HG03354 (cell line): ENCODE data around the gene ZNF557.
A peak's percentile ranks its signal among the peaks of the same experiment; 100 is the strongest.

Experiments
- ATAC-seq: cut with Tn5 transposase; IDR thresholded peaks from one replicate; pipeline ENCODE4 v1.9.1; 2021; ENCODE audit warnings: mild to moderate bottlenecking; ENCODE audit not compliant: unreplicated experiment, poor library complexity, severe bottlenecking

Gene ZNF557

GRCh38 chr19:7072541-7072940 is 3.0 kb downstream of the ZNF557 start:
- ATAC-seq = no peak

DNA sequence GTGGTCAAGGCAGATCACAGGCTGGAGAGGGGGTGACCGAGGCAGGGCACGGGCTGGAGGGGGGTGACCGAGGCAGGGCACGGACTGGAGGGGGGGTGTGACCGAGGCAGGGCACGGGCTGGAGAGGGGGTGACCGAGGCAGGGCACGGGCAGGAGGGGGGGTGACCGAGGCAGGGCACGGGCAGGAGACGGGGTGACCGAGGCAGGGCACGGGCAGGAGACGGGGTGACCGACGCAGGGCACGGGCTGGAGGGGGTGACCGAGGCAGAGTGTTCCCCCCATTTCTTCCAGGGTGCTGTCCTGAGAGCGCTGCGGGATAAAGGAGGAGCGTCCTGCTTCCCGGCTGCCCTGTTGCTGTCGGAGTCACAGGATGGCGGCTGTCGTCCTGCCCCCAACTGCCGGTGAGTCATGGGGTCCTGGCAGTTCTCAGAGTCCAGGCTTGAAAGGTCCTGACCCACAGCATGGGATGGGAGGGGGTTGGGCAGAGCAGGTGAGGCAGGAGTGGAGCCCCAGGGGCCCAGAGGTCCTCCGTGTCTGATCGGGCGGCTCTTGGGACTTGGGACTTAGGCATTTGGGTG is 5.3 kb downstream of the ZNF557 start:
- ATAC-seq = no peak

DNA sequence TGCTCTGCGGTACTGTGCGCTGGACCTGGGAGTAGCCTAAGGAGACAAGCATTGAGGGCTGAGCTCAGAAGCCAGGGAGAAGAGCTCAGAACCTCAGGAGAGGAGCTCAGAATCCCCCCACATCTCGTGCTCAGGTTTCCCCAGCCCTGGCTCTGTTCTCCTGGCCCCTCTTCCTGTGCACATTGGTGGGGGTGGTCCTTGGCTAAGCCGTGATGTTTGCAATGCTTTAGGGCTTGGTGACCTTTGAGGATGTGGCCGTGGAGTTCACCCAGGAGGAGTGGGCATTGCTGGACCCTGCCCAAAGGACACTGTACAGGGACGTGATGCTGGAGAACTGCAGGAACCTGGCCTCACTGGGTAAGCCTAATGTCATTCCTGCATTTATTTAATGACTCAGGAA is 6.6 kb downstream of the ZNF557 start:
- no peak for ATAC-seq

DNA sequence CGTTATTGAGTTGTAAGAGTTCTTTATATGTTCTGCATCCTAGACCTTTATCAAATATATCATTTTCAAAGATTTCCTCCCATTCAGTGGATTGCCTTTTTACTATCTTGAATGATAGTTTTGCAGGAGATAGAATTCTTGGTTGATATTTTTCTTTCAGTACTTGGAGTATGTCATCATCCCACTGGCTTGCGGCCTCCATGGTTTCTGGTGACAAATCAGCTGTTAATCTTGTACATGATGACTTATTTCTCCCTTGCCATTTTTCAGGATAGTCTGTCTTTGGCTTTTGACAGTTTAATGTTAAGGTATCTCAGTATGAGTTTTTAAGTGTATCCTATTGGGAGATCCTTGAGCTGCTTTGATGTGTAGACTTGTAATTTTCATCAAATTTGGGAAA is 8.5 kb downstream of the ZNF557 start:
- no peak for ATAC-seq

- ATAC-seq = no peak
Observed at GRCh38 chr19:7083076-7083956, 13.8 kb downstream of the ZNF557 start.

- no peak for ATAC-seq
Observed at GRCh38 chr19:7088999-7089398, 19.5 kb downstream of the ZNF557 start.

- ATAC-seq = no peak
Observed at GRCh38 chr19:7098096-7098495, 28.6 kb downstream of the ZNF557 start.

DNA sequence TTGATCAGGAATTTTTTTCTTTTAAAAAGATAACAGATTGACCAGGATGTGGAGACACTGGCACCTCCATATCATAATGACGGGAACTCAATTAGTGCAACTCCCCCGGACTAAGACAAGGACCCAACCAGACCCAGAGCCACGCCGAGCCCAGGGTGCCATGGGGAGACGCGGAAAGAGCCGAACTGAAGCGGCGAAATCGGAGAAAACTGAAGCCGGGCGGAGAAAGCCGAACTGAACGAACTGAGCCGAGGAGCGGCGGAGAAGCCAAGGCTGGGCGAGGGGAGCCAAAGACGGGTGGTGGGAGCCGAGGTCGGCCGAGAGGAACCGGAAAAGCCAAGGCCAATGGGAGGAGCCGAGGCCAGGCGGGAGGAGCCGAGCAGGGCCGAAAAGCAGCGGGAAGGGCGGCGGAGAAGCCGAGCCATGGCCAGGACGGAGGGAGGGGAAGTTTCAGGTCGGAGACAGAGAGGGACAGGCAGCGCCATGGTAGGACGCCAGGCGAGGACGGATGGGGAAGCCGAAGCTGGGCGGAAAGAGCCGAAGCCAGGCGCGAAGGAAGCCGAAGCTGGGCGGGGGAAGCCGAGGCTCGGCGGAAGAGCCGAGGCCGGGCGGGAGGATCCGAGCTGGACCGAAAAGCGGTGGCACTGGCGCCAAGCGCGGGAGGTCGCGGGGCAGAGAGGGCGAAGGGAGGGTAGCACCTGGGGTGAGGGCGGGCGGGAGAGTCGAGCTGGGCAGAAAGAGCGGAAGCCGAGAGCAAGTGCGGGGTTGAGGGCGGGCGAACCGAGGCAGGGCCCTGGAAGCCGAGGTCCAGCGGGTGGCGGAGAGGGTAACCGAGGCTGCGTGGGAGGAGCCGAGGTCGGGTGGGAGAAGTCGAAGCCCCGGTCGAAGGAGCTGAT is 29.4 kb downstream of the ZNF557 start:
- peak; percentile 85 for ATAC-seq

DNA sequence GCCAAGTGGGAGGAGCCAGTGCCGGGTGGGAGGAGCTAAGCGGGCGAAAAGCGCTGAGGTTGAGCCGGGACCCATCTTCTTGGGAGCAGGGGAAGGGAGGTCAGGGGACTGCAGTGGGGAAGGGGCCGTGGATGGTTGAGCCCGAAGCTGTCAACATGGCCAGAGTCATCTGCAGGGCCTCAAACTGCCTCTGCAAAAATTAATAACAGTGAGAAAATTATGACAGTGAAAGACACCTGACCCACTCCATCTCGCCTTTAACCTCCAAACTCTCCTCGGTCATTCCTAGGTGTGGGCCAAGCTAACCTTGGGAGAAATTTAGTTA is 30.1 kb downstream of the ZNF557 start:
- no peak for ATAC-seq

GRCh38 chr19:7101498-7102253 is 32.2 kb downstream of the ZNF557 start:
- no peak for ATAC-seq

GRCh38 chr19:7104747-7105447 is 35.4 kb downstream of the ZNF557 start:
- ATAC-seq = no peak

GRCh38 chr19:7106711-7107657 is 37.5 kb downstream of the ZNF557 start:
- ATAC-seq = no peak

DNA sequence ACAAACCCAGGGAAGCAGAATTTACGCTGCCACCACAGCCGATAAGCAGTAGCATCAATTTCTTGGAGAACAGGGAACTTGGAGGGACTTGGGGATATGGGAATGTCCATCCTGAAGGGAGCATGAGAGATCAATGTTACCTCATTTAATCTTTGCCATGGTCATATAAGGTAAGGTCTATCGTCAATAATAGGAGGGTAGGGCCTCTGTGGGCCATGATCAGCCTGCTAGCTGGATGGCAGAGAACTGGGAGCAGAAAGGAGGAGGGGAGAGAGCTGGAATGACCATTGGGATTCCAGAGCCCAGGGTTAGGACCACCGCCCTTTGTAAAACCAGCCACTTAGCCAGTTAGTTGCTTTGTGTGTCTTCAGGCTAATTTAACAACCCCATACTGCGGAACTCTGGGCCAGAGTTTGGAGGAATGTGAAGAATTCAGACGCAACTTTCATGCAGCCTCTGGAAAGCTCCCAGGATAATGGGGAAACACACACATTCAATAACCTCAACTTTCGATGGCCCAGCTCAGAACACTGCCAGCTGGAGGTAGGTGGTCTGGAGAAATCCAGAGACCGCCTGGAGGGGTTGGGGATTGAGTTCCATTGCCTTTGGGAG is 40.3 kb downstream of the ZNF557 start:
- no peak for ATAC-seq

- no peak for ATAC-seq
Observed at GRCh38 chr19:7112675-7113074, 43.2 kb downstream of the ZNF557 start.

DNA sequence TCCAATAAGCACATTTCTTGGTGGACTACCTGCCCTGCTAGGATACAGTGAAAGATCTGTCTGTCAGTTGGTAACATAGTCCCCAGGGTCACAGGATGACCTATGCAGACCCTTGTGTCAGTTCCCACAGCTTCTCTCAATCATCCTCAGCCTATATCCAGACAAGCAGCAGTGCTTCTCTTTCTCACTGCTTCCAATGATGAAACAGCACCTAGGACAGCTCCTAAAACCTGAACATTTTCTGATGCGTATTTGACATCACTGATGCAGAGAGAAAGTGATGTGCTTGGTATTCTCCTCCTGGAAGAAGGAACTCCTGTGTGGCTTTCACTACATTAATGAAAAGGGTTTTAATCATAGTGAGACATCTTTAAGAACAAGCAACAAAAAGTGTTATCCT is 43.7 kb downstream of the ZNF557 start:
- no peak for ATAC-seq

DNA sequence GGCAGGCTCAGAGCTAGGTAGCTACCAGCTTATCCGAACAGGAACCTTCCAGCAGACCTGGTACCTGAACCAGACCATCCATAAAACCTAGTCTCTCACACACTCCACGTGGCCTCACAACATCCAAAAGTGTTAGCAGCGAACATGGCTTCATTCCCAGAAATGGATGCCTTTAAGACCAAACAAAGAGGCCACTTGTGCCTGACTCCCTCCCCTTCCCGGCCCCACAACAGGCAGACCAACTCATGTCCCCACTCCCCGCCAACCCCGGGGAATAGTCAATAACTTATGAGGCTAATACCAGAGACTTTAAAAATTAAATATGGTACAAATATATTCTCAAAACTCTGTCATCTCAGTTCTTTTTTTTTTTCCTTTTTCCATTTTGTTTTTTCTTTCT is 46.2 kb downstream of the ZNF557 start:
- ATAC-seq = no peak

- ATAC-seq = no peak
Observed at GRCh38 chr19:7117248-7117647, 47.7 kb downstream of the ZNF557 start.

DNA sequence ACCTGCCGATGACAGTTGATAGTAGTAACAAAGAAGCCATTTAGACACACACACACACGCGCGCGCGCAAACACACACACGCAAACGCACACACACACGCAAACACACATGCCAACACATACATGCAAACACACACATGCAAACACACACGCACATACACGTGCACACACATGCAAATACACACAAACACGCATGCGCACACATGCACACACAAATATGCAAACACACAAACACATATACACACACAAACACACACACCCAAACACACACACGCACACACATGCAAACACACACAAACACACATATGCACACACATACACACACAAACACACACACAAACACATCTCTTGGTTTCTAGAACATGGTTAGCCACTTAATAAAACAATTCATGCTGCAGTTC is 50.1 kb downstream of the ZNF557 start:
- no peak for ATAC-seq
